GM23248 (cell line): ENCODE measurements around the gene HNRNPLL.

Experiments
- EZH2 ChIP-seq: fragments of 200-600 bp; sonication (generic); IDR thresholded peaks from 2 replicates; pipeline ENCODE4 v1.6.1; 2018; ENCODE audit warnings: antibody characterized with exemption, mild to moderate bottlenecking; ENCODE audit not compliant: insufficient read depth, poor library complexity, severe bottlenecking
- EZH2phosphoT487 ChIP-seq: fragments of 200-600 bp; sonication (generic); IDR thresholded peaks from 2 replicates; pipeline ENCODE4 v1.6.1; 2018; ENCODE audit warnings: antibody characterized with exemption, moderate library complexity, mild to moderate bottlenecking, low read depth; ENCODE audit not compliant: insufficient read depth

DNA sequence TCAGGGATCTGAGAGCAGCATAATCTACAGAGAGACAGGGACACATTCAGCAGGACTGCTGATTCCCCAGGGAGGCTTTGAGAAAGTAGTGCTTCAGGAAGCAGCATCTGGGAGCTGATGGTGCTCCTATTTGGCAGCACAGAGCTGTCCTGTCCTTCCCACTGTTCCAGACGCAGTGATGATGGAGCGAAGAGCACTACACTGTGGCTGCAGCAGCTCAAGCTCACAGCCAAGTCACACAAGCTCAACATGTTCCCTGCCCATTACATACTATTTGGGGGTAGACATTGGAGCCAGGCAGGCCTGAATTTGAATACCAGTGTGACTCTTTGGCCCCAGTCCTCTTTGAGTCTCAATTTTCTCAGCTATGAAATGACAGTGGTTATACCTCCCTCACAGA is 48.0 kb upstream of the HNRNPLL start:
- TF ChIP-seq EZH2phosphoT487 = no peak
- no peak for TF ChIP-seq EZH2
